ENCODE results near the gene LCLAT1. TPM values are rescaled to one million over a fixed set of nuclear protein-coding genes. Genes with fewer than 3 reads are reported as not detected.

The LCLAT1 gene
- total and polyA plus RNA-seq, 12 donors: 1.9 to 23.0 (median 14.6) TPM

DNA sequence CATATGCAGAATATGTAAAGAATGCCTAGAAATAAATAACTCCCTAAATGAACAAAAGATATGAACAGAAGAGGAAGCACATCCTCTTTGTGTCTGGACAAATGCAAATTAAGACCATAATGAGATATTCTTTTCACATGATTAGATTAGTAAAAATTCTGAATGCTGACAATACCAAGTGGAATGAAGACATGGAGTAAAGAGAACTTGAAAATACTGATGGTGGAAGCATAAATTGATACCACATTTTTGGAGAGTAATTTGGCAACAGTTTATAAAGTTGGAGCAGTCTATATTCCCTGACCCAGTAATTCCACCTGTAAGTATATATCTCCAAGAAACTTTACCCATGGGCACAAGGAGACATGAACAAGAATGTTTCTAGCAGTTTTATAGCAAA is 230.2 kb downstream of the LCLAT1 start:
- H3K36me3 ChIP-seq (replicated peaks in 1 of 2): no peaks in the 10 kb centered on the region
- H3K27me3 ChIP-seq: no peaks in the 10 kb centered on the region
- H3K4me1 ChIP-seq (replicated peaks in 1 of 2): no peaks in the 10 kb centered on the region
- no peak for DNase-seq
- H3K27ac ChIP-seq: no peak overlapping the region
- no peak overlapping the region for H3K4me3 ChIP-seq
- intact Hi-C loops (cut with DNase I): no loop called here
- no peaks in the 10 kb centered on the region for H3K9me3 ChIP-seq (replicated peaks in 1 of 3)
- TF ChIP-seq, protein P1, sequence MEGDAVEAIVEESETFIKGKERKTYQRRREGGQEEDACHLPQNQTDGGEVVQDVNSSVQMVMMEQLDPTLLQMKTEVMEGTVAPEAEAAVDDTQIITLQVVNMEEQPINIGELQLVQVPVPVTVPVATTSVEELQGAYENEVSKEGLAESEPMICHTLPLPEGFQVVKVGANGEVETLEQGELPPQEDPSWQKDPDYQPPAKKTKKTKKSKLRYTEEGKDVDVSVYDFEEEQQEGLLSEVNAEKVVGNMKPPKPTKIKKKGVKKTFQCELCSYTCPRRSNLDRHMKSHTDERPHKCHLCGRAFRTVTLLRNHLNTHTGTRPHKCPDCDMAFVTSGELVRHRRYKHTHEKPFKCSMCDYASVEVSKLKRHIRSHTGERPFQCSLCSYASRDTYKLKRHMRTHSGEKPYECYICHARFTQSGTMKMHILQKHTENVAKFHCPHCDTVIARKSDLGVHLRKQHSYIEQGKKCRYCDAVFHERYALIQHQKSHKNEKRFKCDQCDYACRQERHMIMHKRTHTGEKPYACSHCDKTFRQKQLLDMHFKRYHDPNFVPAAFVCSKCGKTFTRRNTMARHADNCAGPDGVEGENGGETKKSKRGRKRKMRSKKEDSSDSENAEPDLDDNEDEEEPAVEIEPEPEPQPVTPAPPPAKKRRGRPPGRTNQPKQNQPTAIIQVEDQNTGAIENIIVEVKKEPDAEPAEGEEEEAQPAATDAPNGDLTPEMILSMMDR (IDR thresholded peaks at IDR 0.05): no peak
- TF ChIP-seq POLR2A (IDR thresholded peaks at IDR 0.05): no peak

GRCh38 chr2:30677861-30678385 is 230.9 kb downstream of the LCLAT1 start:
- DNase-seq: peak in 1 of 7 donors; percentile 36
- Histone ChIP-seq H3K36me3 (replicated peaks in 1 of 2) (no peaks in the 10 kb centered on the region), H3K9me3 (replicated peaks in 1 of 3) (no peaks in the 10 kb centered on the region), H3K27me3 (no peaks in the 10 kb centered on the region), H3K4me3 (no peak overlapping the region), H3K27ac (no peak overlapping the region), H3K4me1 (replicated peaks in 1 of 2) (no peaks in the 10 kb centered on the region)
- TF ChIP-seq POLR2A (IDR thresholded peaks at IDR 0.05): no peak
- TF ChIP-seq, protein P1 (IDR thresholded peaks at IDR 0.05): no peak
- 69 to 93% (median 82%) methylated on average over 3 to 5 of the region's 5 CpGs for WGBS, 4 donors
- intact Hi-C loops (cut with DNase I): no loop called here

- H3K4me1 ChIP-seq (replicated peaks in 1 of 2): no peaks in the 10 kb centered on the region
- peak in 1 of 7 donors; percentile 35 for DNase-seq
- no peaks in the 10 kb centered on the region for H3K36me3 ChIP-seq (replicated peaks in 1 of 2)
- no peaks in the 10 kb centered on the region for H3K27me3 ChIP-seq
- no peaks in the 10 kb centered on the region for H3K9me3 ChIP-seq (replicated peaks in 1 of 3)
- no peak for TF ChIP-seq POLR2A (IDR thresholded peaks at IDR 0.05)
- TF ChIP-seq, protein P1 (IDR thresholded peaks at IDR 0.05): no peak
- no peak overlapping the region for H3K4me3 ChIP-seq
- intact Hi-C loops (cut with DNase I): no loop called here
- 64 to 81% (median 72%) methylated on average over 6 to 11 of the region's 11 CpGs for WGBS, 4 donors
- peak overlapping the region in 1 of 5 donors; percentile 64 for H3K27ac ChIP-seq
These were observed 231.5 kb downstream of the LCLAT1 start for GRCh38 chr2:30678410-30679137.

DNA sequence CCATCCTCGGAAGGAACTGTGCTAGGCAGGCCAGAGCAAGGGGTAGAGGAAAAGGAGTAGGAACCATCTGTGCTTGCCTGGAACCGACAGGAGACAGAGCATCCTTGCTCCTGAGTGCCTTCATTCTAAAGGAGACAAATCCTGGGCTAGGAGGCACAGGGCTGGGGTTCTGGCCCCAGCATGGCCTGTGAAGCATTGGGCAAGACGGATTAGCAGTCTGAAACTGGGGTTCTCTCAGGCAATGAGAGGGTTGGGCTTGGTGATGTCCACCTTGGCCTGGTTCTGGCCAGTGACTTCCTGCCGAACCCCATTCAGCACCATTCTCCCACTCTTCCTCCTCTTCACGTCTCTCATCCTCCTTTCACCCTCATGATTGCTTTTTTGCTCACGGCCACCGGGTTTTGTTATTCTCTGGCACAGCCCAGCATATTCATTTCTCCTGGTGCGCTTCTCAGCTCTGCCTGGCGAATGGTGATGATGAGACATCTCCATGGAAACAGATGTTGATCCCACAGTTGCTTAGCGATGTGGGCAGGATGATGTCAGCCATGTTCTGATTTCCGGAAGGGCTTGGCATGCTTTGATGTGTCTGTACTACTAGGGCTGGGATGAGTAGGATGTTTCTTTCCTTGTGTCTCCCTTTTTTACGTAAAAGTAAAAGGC is 232.5 kb downstream of the LCLAT1 start:
- H3K9me3 ChIP-seq (replicated peaks in 1 of 3): no peaks in the 10 kb centered on the region
- peak in 1 of 7 donors; percentile 83 for DNase-seq
- no peak for TF ChIP-seq POLR2A (IDR thresholded peaks at IDR 0.05)
- TF ChIP-seq, protein P1 (IDR thresholded peaks at IDR 0.05): no peak
- no peaks in the 10 kb centered on the region for H3K4me1 ChIP-seq (replicated peaks in 1 of 2)
- no peaks in the 10 kb centered on the region for H3K36me3 ChIP-seq (replicated peaks in 1 of 2)
- peak overlapping the region in 1 of 5 donors; percentile 64 for H3K27ac ChIP-seq
- no peaks in the 10 kb centered on the region for H3K27me3 ChIP-seq
- intact Hi-C loops (cut with DNase I): no loop called here
- no peak overlapping the region for H3K4me3 ChIP-seq
- WGBS, 4 donors: 76 to 87% (median 79%) methylated on average over 11 to 12 of the region's 12 CpGs

Measured in adrenal gland (tissue), 12 donors.